KMS-11 (cell line): Measurements from ENCODE around the gene NSD1.

Experiments
- H2AFZ ChIP-seq: fragments of 200-600 bp; sonication (generic); 2 replicates; pipeline ENCODE4 v1.6.1; 2016; ENCODE audit warnings: antibody characterized with exemption, mixed run types, low read depth
- H3K27ac ChIP-seq: fragments of 200-600 bp; sonication (generic); 2 replicates; pipeline ENCODE4 v1.6.1; 2016; ENCODE audit warnings: mild to moderate bottlenecking, mixed run types
- H3K27me3 ChIP-seq: fragments of 200-600 bp; sonication (generic); 2 replicates; pipeline ENCODE4 v1.6.1; 2017; ENCODE audit warnings: mild to moderate bottlenecking, low read depth, mixed run types, moderate library complexity; ENCODE audit not compliant: insufficient read depth
- H3K36me3 ChIP-seq: fragments of 200-600 bp; sonication (generic); 2 replicates; pipeline ENCODE4 v1.6.1; 2017; ENCODE audit warnings: mild to moderate bottlenecking, mixed run types; ENCODE audit not compliant: insufficient read depth
- H3K4me1 ChIP-seq: fragments of 200-600 bp; sonication (generic); 2 replicates; pipeline ENCODE4 v1.6.1; 2016; ENCODE audit warnings: mild to moderate bottlenecking, low read depth, mixed run types; ENCODE audit not compliant: poor library complexity, severe bottlenecking
- H3K4me2 ChIP-seq: fragments of 200-600 bp; sonication (generic); 2 replicates; pipeline ENCODE4 v1.7.0; 2016; ENCODE audit warnings: mild to moderate bottlenecking, mixed run types
- H3K4me3 ChIP-seq: fragments of 200-600 bp; sonication (generic); IDR thresholded peaks from 2 replicates; pipeline ENCODE4 v1.6.1; 2017; ENCODE audit warnings: low read depth, low read length, mixed read lengths; ENCODE audit not compliant: insufficient read depth
- H3K79me2 ChIP-seq: fragments of 200-600 bp; sonication (generic); 2 replicates; pipeline ENCODE4 v1.6.1; 2016; ENCODE audit warnings: low read depth, mixed run types; ENCODE audit not compliant: insufficient read depth
- H3K9ac ChIP-seq: fragments of 200-600 bp; sonication (generic); 2 replicates; pipeline ENCODE4 v1.6.1; 2016; ENCODE audit warnings: mild to moderate bottlenecking, mixed run types
- H4K20me1 ChIP-seq: fragments of 200-600 bp; sonication (generic); 2 replicates; pipeline ENCODE4 v1.6.1; 2016; ENCODE audit warnings: mild to moderate bottlenecking, mixed run types; ENCODE audit not compliant: insufficient read depth
- CTCF ChIP-seq: fragments of 200-600 bp; sonication (generic); conservative IDR thresholded peaks from 2 replicates; pipeline ENCODE4 v1.6.1; 2017; ENCODE audit warnings: low read depth, mild to moderate bottlenecking, antibody characterized with exemption, low read length, moderate library complexity, mixed read lengths

Gene NSD1

GRCh38 chr5:177140312-177140711 lies 6.7 kb downstream of the NSD1 start:
- peaks cover 27% of the 10 kb centered on the region; the same call in 1 of the 2 replicates for H3K79me2 ChIP-seq
- TF ChIP-seq CTCF, result no peak
- no peak overlapping the region for H3K4me2 ChIP-seq
- no peak overlapping the region for H2AFZ ChIP-seq
- no peaks in the 10 kb centered on the region for H3K36me3 ChIP-seq
- H3K27me3 ChIP-seq, result no peaks in the 10 kb centered on the region
- H3K4me1 ChIP-seq, result peaks cover 22% of the 10 kb centered on the region
- no peak overlapping the region for H3K4me3 ChIP-seq
- no peaks in the 10 kb centered on the region for H4K20me1 ChIP-seq
- no peak overlapping the region for H3K9ac ChIP-seq
- no peak overlapping the region for H3K27ac ChIP-seq

- H2AFZ ChIP-seq, result no peak overlapping the region
- H3K4me1 ChIP-seq, result peaks cover 10% of the 10 kb centered on the region
- no peaks in the 10 kb centered on the region for H3K27me3 ChIP-seq
- H3K36me3 ChIP-seq, result no peaks in the 10 kb centered on the region
- H3K9ac ChIP-seq, result no peak overlapping the region
- no peak overlapping the region for H3K27ac ChIP-seq
- TF ChIP-seq CTCF, result no peak
- H4K20me1 ChIP-seq, result no peaks in the 10 kb centered on the region
- H3K4me3 ChIP-seq, result no peak overlapping the region
- no peak overlapping the region for H3K4me2 ChIP-seq
- H3K79me2 ChIP-seq, result peaks cover 26% of the 10 kb centered on the region; the same call in 1 of the 2 replicates
Measured at GRCh38 chr5:177141496-177141895, 7.9 kb downstream of the NSD1 start.

- TF ChIP-seq CTCF, result no peak
- H3K27ac ChIP-seq, result no peak overlapping the region
- H3K79me2 ChIP-seq, result peaks cover 19% of the 10 kb centered on the region; the same call in 1 of the 2 replicates
- no peak overlapping the region for H3K9ac ChIP-seq
- peaks cover 3% of the 10 kb centered on the region for H3K4me1 ChIP-seq
- H4K20me1 ChIP-seq, result no peaks in the 10 kb centered on the region
- no peaks in the 10 kb centered on the region for H3K36me3 ChIP-seq
- H3K4me2 ChIP-seq, result no peak overlapping the region
- H2AFZ ChIP-seq, result no peak overlapping the region
- H3K4me3 ChIP-seq, result no peak overlapping the region
- H3K27me3 ChIP-seq, result no peaks in the 10 kb centered on the region
Measured at GRCh38 chr5:177142098-177142611, 8.6 kb downstream of the NSD1 start.

GRCh38 chr5:177142778-177143177 lies 9.2 kb downstream of the NSD1 start:
- Histone ChIP-seq H3K9ac (no peak overlapping the region), H3K27ac (no peak overlapping the region), H2AFZ (no peak overlapping the region), H3K4me2 (no peak overlapping the region), H3K36me3 (no peaks in the 10 kb centered on the region), H3K4me1 (no peaks in the 10 kb centered on the region), H3K27me3 (no peaks in the 10 kb centered on the region), H3K4me3 (no peak overlapping the region), H4K20me1 (no peaks in the 10 kb centered on the region), H3K79me2 (peaks cover 13% of the 10 kb centered on the region; the same call in 1 of the 2 replicates)
- TF ChIP-seq CTCF, result no peak
